ENCODE data around the gene AKT2.

AKT2 gene

DNA sequence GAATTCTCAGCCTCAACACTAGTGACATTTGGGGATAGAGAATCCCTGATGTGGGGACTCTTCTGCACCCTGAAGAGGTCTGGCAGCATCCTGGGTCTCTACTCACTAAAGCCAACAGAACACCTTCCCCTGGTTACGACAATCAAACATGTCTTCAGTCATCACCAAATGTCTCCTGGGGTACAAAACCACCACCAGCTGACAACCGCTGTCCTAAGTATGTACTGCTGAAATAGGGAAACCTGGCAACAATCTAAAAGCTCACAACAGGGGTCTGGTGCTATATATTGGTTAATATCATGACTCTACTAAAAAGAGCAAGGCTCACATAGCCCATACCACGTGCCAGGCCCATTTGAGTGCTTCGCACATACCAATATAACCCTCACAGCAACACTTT lies 13.4 kb downstream of the AKT2 start:
- no peak for DNase-seq

DNA sequence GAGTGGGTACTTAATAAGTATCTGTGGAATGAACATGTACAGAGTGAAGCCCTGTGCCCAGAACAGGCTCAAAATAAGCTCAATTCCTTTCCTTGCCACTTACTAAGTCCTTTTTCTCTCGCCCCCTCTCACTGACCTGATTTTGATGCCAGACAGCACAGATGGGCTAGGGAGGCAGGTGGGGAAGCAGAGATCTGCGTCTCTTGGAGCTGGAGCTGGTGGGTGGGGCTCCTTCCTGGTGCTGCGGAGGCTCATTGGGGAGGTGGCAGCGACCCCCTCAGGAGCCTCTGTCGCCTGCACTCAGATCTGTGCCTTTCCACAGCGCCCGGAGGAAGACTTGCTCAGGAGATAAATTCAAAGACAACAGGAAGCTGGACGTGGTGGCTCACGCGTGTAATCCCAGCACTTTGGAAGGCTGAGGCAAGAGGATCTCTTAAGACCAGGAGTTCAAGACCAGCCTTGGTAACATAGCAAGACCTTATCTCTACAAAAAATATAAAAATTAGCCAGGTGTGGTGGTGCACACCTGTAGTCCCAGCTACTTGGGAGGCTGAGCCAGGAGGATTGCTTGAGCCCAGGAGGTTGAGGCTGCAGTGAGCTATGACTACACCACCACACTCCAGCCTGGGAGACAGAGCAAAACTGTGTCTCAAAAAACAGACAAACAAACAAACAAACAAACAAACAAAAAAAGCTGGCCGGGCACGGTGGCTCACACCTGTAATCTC lies 14.6 kb downstream of the AKT2 start:
- DNase-seq = no peak

DNA sequence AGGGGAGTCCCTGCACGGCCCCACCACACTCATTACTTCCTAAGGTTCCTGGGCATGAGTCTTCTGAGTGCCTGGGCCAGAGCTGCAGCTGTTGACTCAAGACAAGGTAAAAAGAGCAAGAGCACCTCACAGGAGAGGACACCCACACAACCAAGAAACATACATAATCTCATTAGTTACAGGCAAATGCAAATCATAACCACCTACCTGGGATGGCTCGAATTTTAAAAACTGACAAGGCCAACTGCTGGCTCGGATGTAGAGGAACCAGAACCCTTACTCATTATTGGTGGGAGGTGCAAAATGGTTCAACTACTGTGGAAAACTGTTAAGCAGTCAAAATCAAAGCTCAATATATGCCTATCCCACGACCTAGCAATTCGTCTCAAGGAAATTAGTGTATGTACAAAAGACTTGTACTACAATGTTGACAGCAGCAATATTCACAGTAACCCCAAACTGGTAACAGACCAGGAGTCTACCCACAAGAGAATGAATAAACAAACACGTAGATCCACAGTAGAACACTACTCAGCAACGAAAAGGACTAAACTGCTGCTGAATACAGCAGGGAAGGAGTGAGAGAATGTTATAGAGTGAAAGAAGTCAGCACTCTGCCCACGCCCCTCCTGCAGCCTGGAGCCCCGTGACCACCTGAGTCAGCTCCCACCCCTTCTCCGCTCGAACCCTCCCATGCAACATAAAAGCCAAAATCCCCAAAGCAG lies 15.8 kb downstream of the AKT2 start:
- DNase-seq = no peak

DNA sequence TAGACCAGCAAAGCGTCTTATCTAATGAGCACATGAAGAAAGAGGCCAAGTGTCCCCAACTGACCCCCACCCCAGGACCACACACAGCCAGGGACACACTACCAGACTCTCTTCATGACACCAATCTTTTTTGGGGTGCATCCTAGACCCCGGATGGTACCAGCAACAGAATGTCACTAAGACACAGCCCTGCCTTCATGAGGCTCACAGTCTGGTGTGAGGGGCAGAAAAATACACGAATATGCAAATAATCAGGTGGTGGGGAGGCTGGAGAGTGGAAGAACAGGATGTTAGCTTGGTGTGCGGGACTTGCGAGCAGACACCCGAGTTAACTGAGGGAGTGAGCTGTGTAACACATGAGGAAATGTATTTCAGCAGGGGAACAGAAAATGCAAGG lies 17.5 kb downstream of the AKT2 start:
- DNase-seq = no peak

DNA sequence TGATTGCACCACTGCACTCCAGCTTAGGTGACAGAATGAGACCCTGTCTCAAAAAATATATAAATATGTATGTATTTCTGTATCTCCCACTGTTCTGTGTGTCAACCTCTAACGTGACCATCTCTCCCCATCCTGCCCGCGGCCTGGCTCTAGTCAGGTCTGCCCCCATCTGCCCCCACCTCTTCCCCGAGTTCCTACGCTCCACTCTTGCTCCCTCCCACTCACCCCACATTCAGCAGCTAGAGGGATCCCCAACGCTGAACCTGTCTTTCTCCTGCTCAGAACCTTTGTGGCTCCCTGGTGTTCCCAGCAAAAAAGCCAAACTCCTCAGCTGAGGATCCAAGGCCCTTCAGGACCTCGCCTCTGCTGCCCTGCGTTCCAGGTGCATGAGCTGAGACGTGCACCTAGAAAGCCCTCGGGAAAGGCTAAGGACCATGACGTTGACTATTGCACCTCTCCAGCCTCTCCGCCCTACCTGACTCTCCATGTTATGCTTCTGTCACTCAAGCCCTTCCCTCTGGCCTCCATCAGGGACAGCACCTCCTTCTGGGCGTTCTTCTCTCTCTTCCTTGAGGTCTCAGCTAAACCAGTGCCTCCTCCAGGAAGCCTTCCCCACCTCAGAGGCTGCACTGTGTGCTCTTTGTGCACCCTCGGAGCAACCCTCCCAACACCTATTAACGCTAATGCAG lies 18.1 kb downstream of the AKT2 start:
- no peak for DNase-seq

GRCh38 chr19:40266119-40266518 lies 19.0 kb downstream of the AKT2 start:
- DNase-seq = no peak

DNA sequence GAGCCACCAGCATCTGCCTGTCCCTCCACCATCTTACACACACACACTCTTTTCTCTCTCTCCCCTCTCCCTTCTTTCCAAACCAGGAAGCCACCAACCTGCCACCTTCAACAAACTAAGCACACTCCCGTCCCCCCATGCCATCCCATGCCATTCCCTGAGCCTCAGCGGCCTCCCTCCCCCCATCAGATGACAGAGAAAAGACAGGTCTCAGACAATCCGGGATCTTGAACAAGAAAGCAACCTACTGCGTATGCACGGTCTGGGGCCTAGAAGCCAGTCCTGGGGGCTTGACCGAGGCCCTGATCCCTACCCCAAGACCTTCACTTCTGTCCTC lies 19.4 kb downstream of the AKT2 start:
- DNase-seq = no peak

- DNase-seq = no peak
Observed at GRCh38 chr19:40265055-40265762, 19.9 kb downstream of the AKT2 start.

- DNase-seq = no peak
Observed at GRCh38 chr19:40264314-40265054, 20.7 kb downstream of the AKT2 start.

GRCh38 chr19:40263440-40264313 lies 21.5 kb downstream of the AKT2 start:
- DNase-seq = no peak

DNA sequence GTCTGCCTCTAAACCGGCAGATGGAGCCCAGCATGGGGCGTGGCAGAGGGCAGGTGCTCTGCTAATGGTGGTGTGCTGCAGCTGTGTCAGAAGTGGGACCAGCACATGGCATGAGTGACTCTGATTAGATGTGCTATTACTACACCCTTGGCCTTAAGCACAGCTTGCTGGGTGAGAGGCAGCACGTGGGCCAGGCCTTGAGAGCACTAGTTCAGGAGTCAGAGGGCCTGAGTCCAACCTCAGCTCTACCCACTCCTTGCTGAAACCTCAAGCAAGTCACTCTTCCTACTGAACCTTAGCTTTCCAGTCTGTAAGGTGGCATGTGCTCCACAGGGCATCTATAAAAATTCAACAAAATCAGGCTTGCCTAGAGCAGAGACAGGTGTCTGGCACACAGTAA lies 22.7 kb downstream of the AKT2 start:
- no peak for DNase-seq

DNA sequence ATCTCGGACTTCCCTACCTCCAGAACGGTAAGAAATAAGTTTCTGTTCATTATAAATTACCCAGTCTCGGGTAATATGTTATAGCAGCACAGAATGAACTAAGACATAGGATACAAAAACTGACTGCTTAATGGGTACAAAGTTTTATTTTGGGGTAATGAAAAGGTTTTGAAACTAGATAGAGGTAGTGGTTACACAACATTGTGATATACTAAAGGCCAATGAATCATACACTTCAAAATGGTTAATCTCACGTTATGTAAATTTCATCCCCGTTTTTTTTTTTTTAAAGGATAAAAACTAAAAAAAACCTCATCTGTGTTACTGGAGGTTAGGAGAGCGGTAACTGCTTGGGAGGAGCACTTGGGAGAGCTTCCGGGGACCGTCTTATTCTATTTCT lies 23.5 kb downstream of the AKT2 start:
- no peak for DNase-seq

DNA sequence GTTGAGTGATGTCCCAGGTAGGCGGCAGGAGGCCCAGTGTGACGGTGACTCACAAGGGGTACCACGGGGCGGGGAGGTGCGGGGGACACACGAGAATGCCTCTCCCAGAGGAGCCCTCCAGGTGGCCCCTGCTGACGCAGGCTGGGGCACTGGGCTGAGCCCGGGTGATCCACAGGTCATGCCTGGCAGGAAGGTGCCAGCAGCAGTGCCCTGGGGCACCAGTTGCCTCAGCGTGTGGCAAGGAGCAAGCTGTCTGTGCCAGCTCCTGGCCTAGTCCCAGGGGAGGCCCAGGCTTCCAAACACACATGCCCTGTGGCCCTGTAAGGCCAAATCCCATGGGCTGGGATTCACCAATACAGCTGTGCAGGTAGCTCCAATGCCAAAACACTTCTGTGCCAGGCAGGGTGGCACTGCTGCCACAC lies 28.0 kb downstream of the AKT2 start:
- DNase-seq = no peak

DNA sequence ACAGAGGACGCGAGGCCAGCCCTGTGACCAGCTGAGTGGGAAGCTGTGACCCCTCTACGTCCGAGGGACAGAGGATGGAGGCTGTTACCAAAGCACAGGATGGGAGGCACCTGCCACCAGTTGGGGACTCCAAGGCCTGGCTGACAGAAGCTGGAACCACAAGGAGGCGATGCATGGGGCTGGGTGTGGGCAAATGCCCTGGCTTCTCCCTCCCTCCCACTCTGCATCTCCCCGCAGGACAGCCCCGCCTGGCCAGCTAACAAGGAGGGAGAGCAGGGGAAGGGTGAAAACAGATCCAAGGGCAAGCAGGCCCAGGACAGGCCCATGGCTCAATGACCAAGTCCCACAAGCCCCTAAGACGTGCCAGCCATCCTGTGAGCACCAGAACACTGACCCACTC lies 28.6 kb downstream of the AKT2 start:
- DNase-seq = no peak

DNA sequence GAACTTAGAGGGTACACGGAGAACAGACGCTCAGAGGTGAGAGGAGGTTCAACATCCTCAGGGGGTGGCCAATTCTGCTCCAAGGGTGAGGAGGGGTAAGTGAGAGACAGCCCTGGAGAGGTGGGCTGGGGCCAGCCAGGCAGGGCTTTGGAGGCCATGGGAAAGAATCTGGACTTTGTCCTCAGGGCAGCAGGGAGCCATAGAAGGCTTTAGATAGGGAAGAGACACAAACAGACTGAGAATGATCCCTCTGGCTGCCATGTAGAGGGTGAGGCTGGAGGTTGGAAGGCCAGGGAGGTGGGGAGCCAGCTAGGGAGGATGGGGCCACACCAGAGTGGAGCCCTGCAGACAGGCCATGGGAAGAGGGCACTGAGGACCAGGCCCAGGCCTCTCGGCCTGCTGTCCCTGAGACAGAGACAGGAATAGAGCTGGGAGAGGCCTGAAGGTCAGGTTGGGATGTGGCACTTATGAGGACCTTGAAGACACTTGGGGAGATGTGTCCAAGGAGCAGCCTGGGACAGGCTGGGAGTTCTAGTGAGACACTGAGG lies 29.5 kb downstream of the AKT2 start:
- DNase-seq = no peak

- DNase-seq = no peak
Observed at GRCh38 chr19:40254714-40255418, 30.3 kb downstream of the AKT2 start.

DNA sequence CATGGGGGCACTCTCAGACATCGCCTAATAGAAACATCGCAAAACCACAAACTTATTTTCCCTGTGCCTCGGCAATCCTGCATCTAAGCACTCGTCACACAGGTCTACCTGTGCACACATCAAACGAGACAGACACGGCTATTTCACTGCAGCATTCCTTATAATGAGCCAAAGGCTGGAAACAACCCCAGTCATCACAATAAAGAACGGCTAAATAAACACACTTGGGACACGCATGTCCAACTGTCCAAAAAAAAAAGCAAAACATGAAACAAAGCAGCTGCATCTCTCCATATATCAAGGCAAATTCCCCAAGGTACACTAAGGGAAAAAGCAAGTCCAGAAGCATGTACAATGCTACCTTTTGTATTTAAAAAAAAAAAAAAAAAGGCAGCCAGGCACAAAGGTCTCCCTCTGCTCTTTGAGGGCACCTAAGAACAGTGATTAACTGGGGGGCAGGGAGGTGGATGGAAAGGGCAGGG lies 31.5 kb downstream of the AKT2 start:
- no peak for DNase-seq

DNA sequence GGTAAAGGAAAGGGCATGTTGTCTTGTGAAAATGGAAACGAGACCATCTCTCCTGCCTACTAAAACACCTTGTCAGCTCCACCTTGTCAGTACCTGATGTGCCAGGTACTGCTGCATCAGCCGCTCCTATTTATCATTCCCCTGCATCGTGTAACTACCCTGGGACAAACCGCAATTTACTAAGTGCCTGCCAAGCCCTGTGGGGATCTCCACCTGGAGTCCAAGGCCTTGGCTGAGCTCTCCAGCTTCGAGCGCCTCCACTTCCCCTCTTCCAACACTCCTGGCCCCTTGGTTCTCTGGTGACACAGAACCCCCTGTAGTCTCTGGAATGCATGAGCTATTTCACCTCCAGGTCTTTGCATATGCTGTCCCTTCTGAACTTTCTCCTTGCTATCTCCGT lies 32.8 kb downstream of the AKT2 start:
- DNase-seq = no peak

- no peak for DNase-seq
Observed at GRCh38 chr19:40251991-40252390, 33.2 kb downstream of the AKT2 start.

- DNase-seq = no peak
Observed at GRCh38 chr19:40251244-40251643, 33.9 kb downstream of the AKT2 start.

- DNase-seq = no peak
Observed at GRCh38 chr19:40249781-40250180, 35.4 kb downstream of the AKT2 start.
